Progenitor cell of endocrine pancreas (in vitro differentiated cells): Measurements from ENCODE around the gene GDF7. TPM values are rescaled to one million over a fixed set of nuclear protein-coding genes. Genes with fewer than 3 reads are reported as not detected.

ENCODE experiments used
- DNase-seq: peaks from one replicate; pipeline ENCODE4 v3.0.0; 2021; ENCODE audit warnings: low spot score; ENCODE audit not compliant: unreplicated experiment
- H3K27ac Mint-ChIP-seq: 2 replicates; pipeline ENCODE4 v1.8.0; 2021; ENCODE audit warnings: mild to moderate bottlenecking, moderate library complexity, mixed read lengths
- H3K27me3 Mint-ChIP-seq: 2 replicates; pipeline ENCODE4 v1.8.0; 2021; ENCODE audit warnings: mixed read lengths
- H3K36me3 Mint-ChIP-seq: 2 replicates; pipeline ENCODE4 v1.8.0; 2022; ENCODE audit warnings: mixed read lengths; ENCODE audit not compliant: insufficient read depth
- H3K4me1 Mint-ChIP-seq: 2 replicates; pipeline ENCODE4 v1.8.0; 2021; ENCODE audit warnings: low read depth, mixed read lengths
- H3K4me3 Mint-ChIP-seq: 2 replicates; pipeline ENCODE4 v1.8.0; 2021; ENCODE audit warnings: low read depth, mild to moderate bottlenecking, moderate library complexity, mixed read lengths
- H3K9me3 Mint-ChIP-seq: 2 replicates; pipeline ENCODE4 v1.8.0; 2021; ENCODE audit warnings: low read depth, mixed read lengths
- total RNA-seq: library from RNA; stranded (reverse); gene quantifications from 2 replicates; pipeline ENCODE4 v1.2.1, GENCODE V29; 2021
- TF ChIP-seq, protein P1 (sequence below): fragments of 200-600 bp; sonication (generic); IDR thresholded peaks from one replicate; pipeline ENCODE4 v1.5.0; 2021; ENCODE audit warnings: antibody characterized with exemption, mild to moderate bottlenecking; ENCODE audit not compliant: unreplicated experiment

GDF7 gene
- total RNA-seq, 1 donor from 2014 or later, result 0.17 TPM

DNA sequence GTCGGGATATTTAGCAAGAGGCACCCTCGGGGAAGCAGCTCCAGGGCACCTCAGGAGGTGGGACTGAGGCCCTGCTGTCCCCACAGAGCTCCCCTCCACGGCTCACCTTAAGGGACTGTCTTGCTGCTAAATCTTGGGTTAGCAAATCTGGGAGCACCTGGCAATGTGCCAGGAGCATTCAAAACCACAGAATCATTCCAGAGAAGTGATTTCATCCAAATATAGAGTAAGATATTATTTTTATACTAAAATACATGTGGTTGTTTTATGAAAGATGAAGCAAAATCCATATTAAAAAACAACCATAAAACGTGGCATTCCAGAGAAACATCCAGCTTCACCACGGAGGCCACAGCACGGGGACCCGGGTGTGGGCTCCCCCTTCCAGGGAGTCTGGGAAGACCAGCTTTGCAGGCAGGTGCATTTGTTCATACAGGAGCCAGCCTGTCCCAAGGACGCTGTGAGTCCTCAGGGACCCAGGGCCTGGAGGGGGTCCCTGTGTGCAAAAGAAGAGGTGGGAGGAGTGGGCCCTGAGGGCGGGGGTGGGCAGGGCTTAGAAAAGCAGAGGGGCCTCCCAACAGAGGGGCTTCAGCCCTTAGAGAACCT lies 32.3 kb upstream of the GDF7 start:
- TF ChIP-seq, protein P1, sequence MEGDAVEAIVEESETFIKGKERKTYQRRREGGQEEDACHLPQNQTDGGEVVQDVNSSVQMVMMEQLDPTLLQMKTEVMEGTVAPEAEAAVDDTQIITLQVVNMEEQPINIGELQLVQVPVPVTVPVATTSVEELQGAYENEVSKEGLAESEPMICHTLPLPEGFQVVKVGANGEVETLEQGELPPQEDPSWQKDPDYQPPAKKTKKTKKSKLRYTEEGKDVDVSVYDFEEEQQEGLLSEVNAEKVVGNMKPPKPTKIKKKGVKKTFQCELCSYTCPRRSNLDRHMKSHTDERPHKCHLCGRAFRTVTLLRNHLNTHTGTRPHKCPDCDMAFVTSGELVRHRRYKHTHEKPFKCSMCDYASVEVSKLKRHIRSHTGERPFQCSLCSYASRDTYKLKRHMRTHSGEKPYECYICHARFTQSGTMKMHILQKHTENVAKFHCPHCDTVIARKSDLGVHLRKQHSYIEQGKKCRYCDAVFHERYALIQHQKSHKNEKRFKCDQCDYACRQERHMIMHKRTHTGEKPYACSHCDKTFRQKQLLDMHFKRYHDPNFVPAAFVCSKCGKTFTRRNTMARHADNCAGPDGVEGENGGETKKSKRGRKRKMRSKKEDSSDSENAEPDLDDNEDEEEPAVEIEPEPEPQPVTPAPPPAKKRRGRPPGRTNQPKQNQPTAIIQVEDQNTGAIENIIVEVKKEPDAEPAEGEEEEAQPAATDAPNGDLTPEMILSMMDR, result no peak
- Mint-ChIP-seq H3K36me3 (peaks cover 4% of the 10 kb centered on the region), H3K9me3 (no peaks in the 10 kb centered on the region), H3K4me3 (no peak overlapping the region), H3K4me1 (peaks cover 18% of the 10 kb centered on the region), H3K27me3 (no peaks in the 10 kb centered on the region), H3K27ac (no peak overlapping the region)
- no peak for DNase-seq

DNA sequence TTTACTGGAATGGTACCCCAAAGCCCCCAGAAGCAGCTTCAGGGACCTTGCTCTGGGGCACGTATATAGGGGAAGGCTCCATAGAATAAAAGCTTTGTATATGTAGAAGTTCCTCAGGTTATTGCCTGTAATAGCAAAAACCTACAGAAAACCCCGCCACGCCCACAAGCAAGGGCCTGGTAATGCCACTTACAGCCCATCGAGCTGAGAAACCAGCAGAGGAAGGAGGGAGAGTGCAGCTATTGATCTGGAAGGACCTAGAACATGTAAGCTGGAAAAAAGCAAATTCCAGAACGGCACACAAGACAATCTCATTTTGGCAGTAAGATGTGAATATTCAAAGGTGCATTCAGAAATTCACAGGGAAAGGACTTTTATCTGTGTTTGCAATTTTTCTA lies 31.8 kb upstream of the GDF7 start:
- DNase-seq, result no peak
- Mint-ChIP-seq H3K4me1 (peaks cover 18% of the 10 kb centered on the region), H3K4me3 (no peak overlapping the region), H3K36me3 (peaks cover 4% of the 10 kb centered on the region), H3K27ac (peak overlapping the region; percentile 78), H3K9me3 (no peaks in the 10 kb centered on the region), H3K27me3 (no peaks in the 10 kb centered on the region)
- TF ChIP-seq, protein P1, result no peak

DNA sequence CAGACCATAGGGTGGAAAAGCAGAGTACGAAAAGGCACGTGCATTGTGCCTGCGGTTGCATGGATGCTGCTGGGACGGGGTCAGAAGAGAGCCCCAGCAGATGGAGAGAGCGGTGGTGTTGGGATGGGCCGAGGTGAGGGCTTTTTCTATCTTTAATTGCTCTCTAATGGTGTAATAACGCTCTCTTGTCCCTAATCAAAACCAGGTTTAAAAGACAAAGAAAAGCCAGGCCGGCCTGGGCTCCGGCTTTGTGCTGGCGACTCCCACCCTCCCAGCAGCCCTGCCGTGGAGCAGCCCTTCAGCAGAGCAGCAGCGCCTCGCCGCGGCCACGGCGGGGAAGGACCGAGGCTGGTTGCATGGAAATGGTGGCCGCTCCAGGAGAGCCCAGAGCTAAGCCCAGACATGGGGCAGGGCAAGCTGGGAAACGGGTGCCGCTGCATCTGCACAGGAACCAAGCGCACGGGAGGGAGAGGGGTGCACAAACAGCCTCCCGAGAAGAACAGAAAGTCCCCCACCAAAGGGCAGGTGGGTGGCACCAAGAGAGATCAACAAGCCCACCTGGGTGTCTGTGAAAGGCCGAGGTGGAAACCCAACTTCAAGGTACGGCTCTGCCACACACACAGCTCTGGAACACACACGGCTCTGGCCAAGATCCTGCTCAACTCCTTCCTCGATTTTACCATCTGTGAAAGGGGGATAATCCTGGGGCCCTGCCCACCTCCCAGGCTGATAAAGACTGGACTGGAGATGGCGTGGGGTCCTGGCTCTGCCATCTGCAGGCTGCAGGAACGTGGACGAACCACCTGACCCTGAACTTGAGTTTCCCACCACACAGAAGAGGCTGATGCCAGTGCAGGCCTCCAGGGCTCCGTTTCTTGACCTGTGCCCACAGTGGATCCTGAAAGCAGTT lies 31.0 kb upstream of the GDF7 start:
- peaks cover 18% of the 10 kb centered on the region for H3K4me1 Mint-ChIP-seq
- H3K27ac Mint-ChIP-seq, result peak overlapping the region; percentile 78
- no peaks in the 10 kb centered on the region for H3K27me3 Mint-ChIP-seq
- no peaks in the 10 kb centered on the region for H3K9me3 Mint-ChIP-seq
- H3K36me3 Mint-ChIP-seq, result peaks cover 4% of the 10 kb centered on the region
- TF ChIP-seq, protein P1, result peak; percentile 93
- peak; percentile 90 for DNase-seq
- no peak overlapping the region for H3K4me3 Mint-ChIP-seq

DNA sequence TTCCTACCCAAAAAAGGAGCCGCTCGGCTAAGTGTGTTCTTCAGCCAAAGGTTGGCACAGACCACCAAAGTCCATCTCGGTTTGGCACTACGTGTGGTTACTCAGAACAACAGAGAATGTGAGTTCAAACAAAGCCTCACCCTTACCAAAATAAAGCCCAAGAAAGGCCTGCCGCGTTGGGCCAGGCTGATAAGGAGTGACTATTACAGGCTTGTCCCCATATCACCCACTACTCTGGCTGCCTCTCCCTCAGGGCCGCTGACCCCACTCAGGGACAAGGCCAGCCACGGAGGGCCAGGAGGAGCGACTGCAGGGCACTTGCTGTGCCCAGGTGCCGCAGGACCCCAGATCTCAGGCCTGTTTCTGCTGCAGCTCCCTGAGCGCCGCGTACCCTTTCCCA lies 29.8 kb upstream of the GDF7 start:
- H3K4me1 Mint-ChIP-seq, result peaks cover 13% of the 10 kb centered on the region
- H3K4me3 Mint-ChIP-seq, result no peak overlapping the region
- no peak for DNase-seq
- TF ChIP-seq, protein P1, result no peak
- H3K36me3 Mint-ChIP-seq, result peaks cover 4% of the 10 kb centered on the region
- H3K9me3 Mint-ChIP-seq, result no peaks in the 10 kb centered on the region
- no peaks in the 10 kb centered on the region for H3K27me3 Mint-ChIP-seq
- H3K27ac Mint-ChIP-seq, result no peak overlapping the region

DNA sequence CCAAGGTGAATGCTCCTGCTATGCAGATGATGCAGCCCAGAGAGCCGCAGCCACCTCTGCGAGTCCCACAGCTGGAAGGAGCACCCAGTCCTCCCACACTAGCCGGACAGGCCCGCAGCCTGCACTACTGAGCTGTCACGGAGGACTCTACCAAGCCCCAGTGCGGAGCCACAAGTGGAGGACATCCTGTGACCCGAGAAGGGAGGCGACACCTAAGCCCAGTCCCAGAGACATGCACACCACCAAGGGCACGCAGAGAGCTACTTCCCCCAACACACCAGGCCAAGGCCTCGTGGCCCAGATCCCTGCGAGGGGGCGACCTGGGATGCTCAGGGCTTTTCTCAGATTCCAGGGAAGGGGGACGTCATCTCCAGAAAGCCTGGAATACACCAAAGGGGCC lies 28.9 kb upstream of the GDF7 start:
- Mint-ChIP-seq H3K36me3 (peaks cover 4% of the 10 kb centered on the region), H3K4me1 (peaks cover 13% of the 10 kb centered on the region), H3K27me3 (no peaks in the 10 kb centered on the region), H3K4me3 (no peak overlapping the region), H3K9me3 (no peaks in the 10 kb centered on the region), H3K27ac (no peak overlapping the region)
- DNase-seq, result no peak
- TF ChIP-seq, protein P1, result no peak
